Right atrium auricular region (tissue), 2 donors: ENCODE results near the gene YPEL2. TPM values are rescaled to one million over a fixed set of nuclear protein-coding genes. Genes with fewer than 3 reads are reported as not detected.

Experiments used
- DNase-seq: peaks from one replicate; pipeline ENCODE4 v3.0.0-alpha.2; 2019; ENCODE audit warnings: low spot score
- H3K27ac ChIP-seq, 2 donors: fragments of 200-600 bp; sonication (generic); 1 replicate in 1 of 2; 2 replicates in 1 of 2; pipeline ENCODE4 v1.5.1; 2016 to 2019
- H3K27me3 ChIP-seq, 2 donors: fragments of 200-600 bp; sonication (generic); one replicate each; pipeline versions ENCODE4 v1.5.1 to v1.6.0; 2017 to 2019
- H3K36me3 ChIP-seq: fragments of 200-600 bp; sonication (generic); one replicate; pipeline ENCODE4 v1.5.1; 2016
- H3K4me1 ChIP-seq, 2 donors: fragments of 200-600 bp; sonication (generic); one replicate each; pipeline versions ENCODE4 v1.5.1 to v1.6.0; 2017 to 2019
- H3K4me3 ChIP-seq, 2 donors: fragments of 200-600 bp; sonication (generic); 1 replicate in 1 of 2; 2 replicates in 1 of 2; pipeline ENCODE4 v1.5.1; 2017 to 2019; ENCODE audit warnings: mild to moderate bottlenecking in 1 of 2, moderate library complexity in 1 of 2
- H3K9me3 ChIP-seq, 2 donors: fragments of 200-600 bp; sonication (generic); one replicate each; pipeline ENCODE4 v1.5.1; 2019
- CTCF ChIP-seq, 2 donors: fragments of 200-600 bp; sonication (generic); IDR thresholded peaks; one replicate each; pipeline ENCODE4 v1.5.1; 2019; ENCODE audit warnings: antibody characterized with exemption in 2 of 2
- total RNA-seq, 2 donors: library from RNA; depleted of rRNA; stranded (reverse); fragments of >200 nt; gene quantifications; one replicate each; pipeline ENCODE4 v1.1.0, GENCODE V29; 2016

YPEL2 gene
- total RNA-seq, 2 donors from 2014 or later = 28.3 to 34.1 TPM

DNA sequence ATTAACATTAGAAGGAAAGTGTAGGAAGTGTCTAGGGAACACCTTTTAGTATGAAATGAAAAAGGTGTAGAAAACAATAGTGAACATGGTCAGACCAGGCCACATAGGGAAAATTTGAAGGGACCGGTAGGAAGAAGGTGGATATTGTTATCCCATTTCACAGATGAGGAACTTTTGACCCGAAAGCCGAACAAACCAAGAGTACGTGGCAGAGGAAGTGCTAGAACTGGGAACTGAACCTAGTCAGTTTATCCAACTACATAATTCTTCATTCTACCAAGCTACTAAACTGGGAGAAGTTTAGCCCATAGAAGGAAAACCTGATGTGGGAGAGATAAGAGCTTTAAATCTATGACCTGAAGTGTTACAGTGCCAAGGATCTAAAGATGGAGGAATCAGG lies 43.2 kb downstream of the YPEL2 start:
- Histone ChIP-seq H3K9me3 (no peaks in the 10 kb centered on the region), H3K27me3 (no peaks in the 10 kb centered on the region), H3K36me3 (no peaks in the 10 kb centered on the region), H3K4me1 (peaks cover 0 to 99% of the 10 kb centered on the region in 2 donors), H3K4me3 (no peak overlapping the region), H3K27ac (peak overlapping the region; percentile 93 to 97)
- TF ChIP-seq CTCF (IDR thresholded peaks at IDR 0.05) = no peak
- DNase-seq = no peak

- DNase-seq = no peak
- Histone ChIP-seq H3K36me3 (no peaks in the 10 kb centered on the region), H3K9me3 (no peaks in the 10 kb centered on the region), H3K4me1 (peaks cover 0 to 99% of the 10 kb centered on the region in 2 donors), H3K27me3 (no peaks in the 10 kb centered on the region), H3K4me3 (no peak overlapping the region), H3K27ac (peak overlapping the region; percentile 93 to 97)
- no peak for TF ChIP-seq CTCF (IDR thresholded peaks at IDR 0.05)
These were observed 44.4 kb downstream of the YPEL2 start for GRCh38 chr17:59375857-59376256.

GRCh38 chr17:59376506-59376905 lies 45.1 kb downstream of the YPEL2 start:
- H3K4me1 ChIP-seq = peaks cover 0 to 99% of the 10 kb centered on the region in 2 donors
- no peaks in the 10 kb centered on the region for H3K36me3 ChIP-seq
- TF ChIP-seq CTCF (IDR thresholded peaks at IDR 0.05) = no peak
- H3K27me3 ChIP-seq = no peaks in the 10 kb centered on the region
- DNase-seq = no peak
- H3K9me3 ChIP-seq = no peaks in the 10 kb centered on the region
- H3K27ac ChIP-seq = peak overlapping the region; percentile 93 to 97
- no peak overlapping the region for H3K4me3 ChIP-seq

DNA sequence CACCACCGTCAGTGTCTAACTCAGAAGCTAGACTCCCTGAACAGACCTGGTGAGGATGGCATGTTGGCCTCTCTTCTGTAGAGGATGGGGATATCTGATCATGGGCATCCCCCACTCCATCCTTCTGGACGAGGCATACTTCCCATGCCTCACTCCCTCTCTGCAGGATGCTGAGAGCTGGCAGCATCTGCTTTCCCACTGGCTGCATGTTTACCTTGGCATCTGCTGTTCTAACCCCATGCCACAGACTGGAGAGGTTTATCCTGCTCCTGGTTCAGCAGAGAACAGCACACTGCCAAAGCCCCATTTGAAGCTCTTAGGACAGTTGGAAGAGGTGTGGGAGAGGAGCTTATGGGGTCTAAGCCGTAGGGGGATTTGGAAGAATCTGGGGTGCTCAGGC lies 46.0 kb downstream of the YPEL2 start:
- Histone ChIP-seq H3K4me3 (no peak overlapping the region), H3K4me1 (peaks cover 0 to 99% of the 10 kb centered on the region in 2 donors), H3K36me3 (no peaks in the 10 kb centered on the region), H3K27me3 (no peaks in the 10 kb centered on the region), H3K9me3 (no peaks in the 10 kb centered on the region), H3K27ac (peak overlapping the region; percentile 93 to 97)
- no peak for DNase-seq
- TF ChIP-seq CTCF (IDR thresholded peaks at IDR 0.05) = no peak

DNA sequence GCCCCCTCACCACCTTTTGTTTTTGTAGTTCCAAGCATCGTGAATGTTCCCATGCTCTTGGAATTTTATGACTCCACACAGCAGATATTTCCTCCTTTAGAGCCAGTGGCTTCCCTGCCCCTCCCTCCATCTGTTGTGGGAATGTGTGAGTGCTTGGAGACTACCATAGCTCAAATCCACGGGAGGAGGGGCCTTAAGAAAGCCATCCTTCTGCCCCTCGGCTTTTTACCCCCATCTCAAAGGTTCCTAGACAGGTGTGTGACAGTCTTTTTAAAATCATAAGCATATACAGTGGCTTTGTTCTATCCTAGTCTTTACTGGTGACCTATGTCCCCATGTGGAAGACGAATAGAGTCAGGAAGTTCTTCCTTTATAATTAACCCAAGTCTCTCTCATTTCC lies 47.2 kb downstream of the YPEL2 start:
- no peak overlapping the region for H3K4me3 ChIP-seq
- TF ChIP-seq CTCF (IDR thresholded peaks at IDR 0.05) = no peak

GRCh38 chr17:59380474-59380873 lies 49.0 kb downstream of the YPEL2 start:
- Histone ChIP-seq H3K4me3 (no peak overlapping the region), H3K36me3 (no peaks in the 10 kb centered on the region), H3K4me1 (peaks cover 0 to 84% of the 10 kb centered on the region in 2 donors), H3K27me3 (no peaks in the 10 kb centered on the region), H3K9me3 (no peaks in the 10 kb centered on the region), H3K27ac (peak overlapping the region; percentile 93 to 97)
- no peak for TF ChIP-seq CTCF (IDR thresholded peaks at IDR 0.05)
- DNase-seq = no peak

More for the DNA sequence above, 47.2 kb downstream of the YPEL2 start:
- no peak for DNase-seq
- Histone ChIP-seq H3K27ac (peak overlapping the region; percentile 93 to 97), H3K27me3 (no peaks in the 10 kb centered on the region), H3K4me1 (peaks cover 0 to 91% of the 10 kb centered on the region in 2 donors), H3K36me3 (no peaks in the 10 kb centered on the region), H3K9me3 (no peaks in the 10 kb centered on the region)
